AG04449 (cell line): ENCODE data around the gene CCDC87.

Experiments
- CTCF ChIA-PET: fragments of 350-600 bp; formaldehyde crosslinking; extraction: SDS; loops from one replicate; lab custom pipeline; 2021; ENCODE audit warnings: antibody characterized with exemption; lab: Yijun Ruan, JAX
- POLR2A ChIA-PET: fragments of 400-600, 350-600 bp; formaldehyde crosslinking; extraction: SDS; loops from one replicate; lab custom pipeline; 2020; ENCODE audit warnings: antibody characterized with exemption, inconsistent platforms; lab: Yijun Ruan, JAX
- DNase-seq: peaks from one replicate; pipeline ENCODE4 v3.0.0-alpha.2; 2010; ENCODE audit warnings: low read depth, low spot score
- H3K4me3 ChIP-seq: 2 replicates; pipeline ENCODE4 v1.5.1; 2011; ENCODE audit warnings: low read depth, mild to moderate bottlenecking, control low read depth, low read length
- CTCF ChIP-seq: IDR thresholded peaks from one replicate; pipeline ENCODE4 v1.5.1; 2011; ENCODE audit warnings: mild to moderate bottlenecking, moderate library complexity, low read length, control low read depth, inconsistent platforms; ENCODE audit not compliant: insufficient read depth; ENCODE audit errors: missing control alignments

The CCDC87 gene

GRCh38 chr11:66555416-66555815 is 37.4 kb downstream of the CCDC87 start:
- no peak for DNase-seq
- CTCF ChIA-PET, result interaction anchor here (1.2 kb wide), 1 partner anchor 14 kb away, joined by 3 read pairs; no protein-coding TSS in a partner anchor
- no peak for TF ChIP-seq CTCF
- POLR2A ChIA-PET, result no interaction called here
- no peak overlapping the region for H3K4me3 ChIP-seq

GRCh38 chr11:66554602-66555001 is 38.3 kb downstream of the CCDC87 start:
- ChIA-PET POLR2A (no interaction called here), CTCF (interaction anchor here (1.2 kb wide), 1 partner anchor 14 kb away, joined by 3 read pairs; no protein-coding TSS in a partner anchor)
- TF ChIP-seq CTCF, result no peak
- no peak for DNase-seq
- no peak overlapping the region for H3K4me3 ChIP-seq

DNA sequence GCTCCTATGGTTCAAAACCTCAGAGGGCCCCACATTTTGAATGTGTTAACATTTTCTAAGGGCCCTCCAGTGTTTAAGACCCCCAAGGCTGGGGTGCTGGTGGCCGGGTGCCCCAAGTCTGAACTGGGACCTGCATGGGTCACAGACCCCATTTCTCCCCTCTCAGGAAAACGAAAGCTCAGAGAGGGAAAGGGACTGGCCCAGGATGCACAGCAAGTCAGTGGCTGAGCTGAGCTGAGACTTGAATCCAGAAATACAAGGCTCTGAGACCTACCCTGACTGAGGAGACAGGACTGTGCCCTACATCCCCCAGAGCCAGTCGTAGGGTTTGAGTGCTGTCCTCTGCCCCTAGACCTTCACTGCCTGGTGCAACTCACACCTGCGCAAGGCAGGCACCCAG is 42.0 kb downstream of the CCDC87 start:
- no peak for DNase-seq
- ChIA-PET POLR2A (no interaction called here), CTCF (no interaction called here)

DNA sequence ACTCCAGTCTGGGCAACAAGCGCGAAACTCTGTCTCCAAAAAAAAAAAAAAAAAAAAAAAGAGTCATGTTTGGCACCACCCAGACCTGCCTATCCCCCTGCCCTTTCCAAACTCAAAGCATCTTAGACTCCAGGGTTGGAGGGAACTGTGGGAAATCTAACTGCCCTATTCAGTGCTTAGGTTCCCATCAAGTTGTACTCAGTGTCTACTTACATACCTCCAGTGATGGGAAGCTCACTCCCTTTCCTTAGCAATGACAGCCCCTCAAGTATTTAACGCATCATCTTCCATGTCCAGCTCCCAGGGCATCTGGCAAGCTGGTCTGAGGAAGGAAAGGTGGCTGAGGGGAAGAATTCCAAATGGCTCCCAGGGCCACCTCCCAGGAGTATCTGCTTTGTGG is 43.2 kb downstream of the CCDC87 start:
- no peak for DNase-seq
- CTCF ChIA-PET, result interaction anchor here (1.2 kb wide), 1 partner anchor 30 kb away, joined by 3 read pairs; no protein-coding TSS in a partner anchor
- POLR2A ChIA-PET, result interaction anchor here (0.7 kb wide), 1 partner anchor 64 kb away, joined by 3 read pairs; no protein-coding TSS in a partner anchor
- no peak for TF ChIP-seq CTCF
- no peak overlapping the region for H3K4me3 ChIP-seq

More for the DNA sequence above, 42.0 kb downstream of the CCDC87 start:
- TF ChIP-seq CTCF, result no peak
- H3K4me3 ChIP-seq, result no peak overlapping the region

GRCh38 chr11:66548774-66549630 is 43.9 kb downstream of the CCDC87 start:
- no peak overlapping the region for H3K4me3 ChIP-seq
- DNase-seq, result no peak
- POLR2A ChIA-PET, result interaction anchor here (0.7 kb wide), 1 partner anchor 63 kb away, joined by 3 read pairs; no protein-coding TSS in a partner anchor
- no peak for TF ChIP-seq CTCF
- CTCF ChIA-PET, result interaction anchor here (1.2 kb wide), 2 partner anchors 18 to 30 kb away, joined by 3 read pairs; no protein-coding TSS in a partner anchor

DNA sequence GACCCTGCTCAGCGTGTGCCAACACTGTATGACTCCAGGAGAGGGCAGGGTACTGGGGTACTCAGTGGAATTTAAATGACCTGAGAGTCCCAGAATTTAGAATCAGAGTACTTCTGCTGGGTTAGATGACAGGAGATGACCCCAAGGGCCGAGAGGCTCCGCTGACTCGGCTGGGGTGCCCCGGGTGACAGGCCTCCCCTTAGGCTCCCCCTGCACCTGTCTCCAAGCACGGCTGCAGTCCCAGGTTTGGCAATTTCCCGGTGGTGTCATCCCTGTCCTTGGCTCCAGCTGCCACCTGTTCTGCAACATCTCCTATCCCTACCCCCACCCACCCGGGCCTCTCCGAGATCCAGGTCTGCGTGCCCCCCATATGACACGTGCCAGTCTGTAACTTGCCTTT is 44.8 kb downstream of the CCDC87 start:
- no peak overlapping the region for H3K4me3 ChIP-seq
- no peak for TF ChIP-seq CTCF
- CTCF ChIA-PET, result interaction anchor here (1.2 kb wide), 1 partner anchor 19 kb away, joined by 3 read pairs; no protein-coding TSS in a partner anchor
- POLR2A ChIA-PET, result no interaction called here
- DNase-seq, result no peak
